HTR-8/SVneo (cell line): ENCODE data around the gene F2RL1.
"Not testable (repeated sequence)": the region's sequence is repeated elsewhere in the genome, so short reads cannot be mapped to it uniquely, and the experiment has no call there.

ENCODE experiments used
- DNase-seq: peaks from one replicate; pipeline ENCODE4 v3.0.0; 2011; ENCODE audit warnings: low spot score, mixed read lengths; ENCODE audit not compliant: insufficient read length
- FAIRE-seq: peaks from 2 replicates; lab custom pipeline; 2011; peaks lifted over from hg19 to GRCh38; lab: Jason Lieb, UNC

Gene F2RL1

GRCh38 chr5:76805821-76806505 lies 12.9 kb upstream of the F2RL1 start:
- DNase-seq: peak; percentile 61
- no peak for FAIRE-seq

- DNase-seq (peak; percentile 61), FAIRE-seq (no peak)
Measured at GRCh38 chr5:76807296-76807695, 11.5 kb upstream of the F2RL1 start.

DNA sequence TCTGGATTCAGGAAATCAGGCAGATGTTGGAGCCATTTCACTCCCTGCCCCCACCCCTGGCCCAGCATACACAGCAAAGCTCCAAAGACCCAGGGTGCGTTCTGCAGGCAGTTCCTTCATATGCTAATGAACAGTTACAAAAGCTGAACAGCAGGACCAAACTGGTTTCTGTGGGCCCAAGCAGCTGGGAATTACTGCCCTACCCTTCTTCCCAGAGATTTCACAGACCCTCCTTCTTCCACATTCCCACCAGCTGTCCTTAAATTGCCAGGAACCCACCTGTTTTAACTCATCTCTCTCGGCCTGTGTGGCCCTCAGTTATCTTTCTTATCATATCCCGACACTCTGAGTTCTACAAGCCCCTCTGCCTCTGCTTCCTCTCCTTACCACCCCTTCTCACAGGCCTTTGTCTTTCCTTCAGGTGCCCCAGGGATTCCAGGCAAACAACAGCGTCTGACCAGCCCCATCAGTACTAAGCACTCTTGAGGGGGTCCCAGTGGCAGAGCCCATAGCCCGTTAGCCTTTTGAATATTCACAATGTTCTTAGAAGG lies 10.6 kb upstream of the F2RL1 start:
- FAIRE-seq (no peak), DNase-seq (no peak)

- FAIRE-seq (no peak), DNase-seq (no peak)
Measured at GRCh38 chr5:76809141-76809540, 9.7 kb upstream of the F2RL1 start.

GRCh38 chr5:76810236-76810635 lies 8.6 kb upstream of the F2RL1 start:
- DNase-seq (no peak), FAIRE-seq (no peak)

DNA sequence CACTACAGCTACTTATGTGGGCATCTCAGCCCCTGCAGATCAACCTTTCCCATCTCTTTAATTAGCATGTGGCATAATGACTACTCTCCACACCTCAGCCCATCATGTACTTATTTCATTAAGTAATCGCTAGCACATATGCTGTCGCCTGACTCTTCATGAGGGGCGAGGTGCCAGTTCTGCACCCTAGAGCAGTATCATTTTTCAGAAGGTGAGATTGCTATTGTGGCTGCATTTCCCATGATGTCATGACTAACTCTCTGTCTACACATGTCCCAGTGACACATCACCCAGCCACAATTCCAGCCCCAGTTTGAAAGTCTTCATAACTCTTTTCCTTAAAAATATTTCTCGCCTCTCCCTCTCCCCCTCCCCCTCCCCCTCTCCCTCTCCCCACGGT lies 7.6 kb upstream of the F2RL1 start:
- DNase-seq (no peak), FAIRE-seq (no peak)

- FAIRE-seq, DNase-seq: not testable (repeated sequence)
Measured at GRCh38 chr5:76812209-76812608, 6.6 kb upstream of the F2RL1 start.

- DNase-seq (peak; percentile 76), FAIRE-seq (peak; percentile 42)
Measured at GRCh38 chr5:76813982-76814562, 4.8 kb upstream of the F2RL1 start.

GRCh38 chr5:76816110-76816831 lies 2.6 kb upstream of the F2RL1 start:
- FAIRE-seq (no peak), DNase-seq (no peak)

- DNase-seq: no peak
- FAIRE-seq: no peak
Measured at GRCh38 chr5:76819851-76820525, 1.2 kb downstream of the F2RL1 start.

- FAIRE-seq (no peak), DNase-seq (no peak)
Measured at GRCh38 chr5:76820526-76820890, 1.7 kb downstream of the F2RL1 start.

DNA sequence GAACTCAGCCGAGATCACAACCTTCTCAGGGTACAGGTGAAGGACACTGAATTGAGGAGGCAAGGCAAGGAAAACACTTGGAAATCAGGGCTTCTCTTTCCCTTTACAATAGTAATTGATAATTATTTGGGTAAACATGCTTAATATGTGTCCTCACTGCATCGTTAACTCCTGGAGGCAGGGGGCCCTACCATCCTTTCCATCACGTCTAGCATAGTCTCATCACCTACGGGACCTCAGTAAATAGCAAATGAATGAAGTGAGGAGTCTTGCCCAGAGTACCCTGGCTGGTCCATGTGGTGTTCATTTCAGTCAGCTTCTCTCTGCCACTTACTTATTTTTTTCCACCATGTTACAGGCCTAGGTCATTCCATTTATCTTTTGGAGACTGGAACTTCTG lies 2.3 kb downstream of the F2RL1 start:
- DNase-seq: no peak
- FAIRE-seq: no peak

DNA sequence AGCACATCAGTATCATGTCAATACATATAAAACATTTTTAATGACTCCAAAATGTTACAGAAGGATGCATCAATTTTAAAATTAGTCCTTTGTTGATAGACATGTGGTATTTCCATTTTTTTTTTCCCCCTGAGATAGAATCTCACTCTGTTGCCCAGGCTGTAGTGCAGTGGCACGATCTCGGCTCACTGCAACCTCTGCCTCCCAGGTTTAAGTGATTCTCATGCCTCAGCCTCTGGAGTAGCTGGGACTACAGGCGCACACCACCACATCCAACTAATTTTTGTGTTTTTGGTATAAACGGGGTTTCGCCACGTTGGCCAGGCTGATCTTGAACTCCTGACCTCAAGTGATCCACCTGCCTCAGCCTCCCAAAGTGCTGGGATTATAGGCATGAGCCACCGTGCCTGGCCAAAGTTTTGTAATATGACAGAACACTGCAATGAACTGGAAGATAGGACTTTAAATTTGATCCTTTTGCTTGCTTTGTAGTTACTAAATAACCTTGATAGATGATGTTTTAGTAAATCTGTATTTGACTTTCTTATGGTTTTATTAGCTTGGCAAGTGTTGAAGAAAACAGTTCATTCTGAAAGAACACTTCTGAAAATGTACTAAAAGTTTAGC lies 3.4 kb downstream of the F2RL1 start:
- DNase-seq, FAIRE-seq: not testable (repeated sequence)

GRCh38 chr5:76826416-76826815 lies 7.6 kb downstream of the F2RL1 start:
- FAIRE-seq, DNase-seq: not testable (repeated sequence)

- DNase-seq (peak; percentile 35), FAIRE-seq (peak; percentile 83)
Measured at GRCh38 chr5:76831110-76831452, 12.3 kb downstream of the F2RL1 start.

DNA sequence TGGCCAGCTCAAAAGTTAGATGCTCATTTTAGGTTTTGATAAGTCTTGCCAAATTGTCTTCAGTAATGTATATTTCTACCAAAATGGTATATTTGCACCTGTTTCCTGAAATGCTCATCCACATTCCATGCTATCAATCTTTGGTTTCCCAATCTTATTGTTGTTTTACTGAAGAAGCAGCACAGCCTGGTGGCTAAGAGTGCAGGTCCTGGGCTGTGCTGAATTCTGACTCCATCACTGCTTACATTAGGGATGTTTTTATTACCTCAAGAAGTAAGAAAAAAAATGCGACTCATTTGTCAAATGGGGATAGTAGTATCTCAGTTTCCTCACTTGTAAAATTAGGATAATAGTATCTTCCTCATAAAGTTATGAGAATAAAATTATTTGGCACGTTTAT lies 17.4 kb downstream of the F2RL1 start:
- DNase-seq (no peak), FAIRE-seq (no peak)

DNA sequence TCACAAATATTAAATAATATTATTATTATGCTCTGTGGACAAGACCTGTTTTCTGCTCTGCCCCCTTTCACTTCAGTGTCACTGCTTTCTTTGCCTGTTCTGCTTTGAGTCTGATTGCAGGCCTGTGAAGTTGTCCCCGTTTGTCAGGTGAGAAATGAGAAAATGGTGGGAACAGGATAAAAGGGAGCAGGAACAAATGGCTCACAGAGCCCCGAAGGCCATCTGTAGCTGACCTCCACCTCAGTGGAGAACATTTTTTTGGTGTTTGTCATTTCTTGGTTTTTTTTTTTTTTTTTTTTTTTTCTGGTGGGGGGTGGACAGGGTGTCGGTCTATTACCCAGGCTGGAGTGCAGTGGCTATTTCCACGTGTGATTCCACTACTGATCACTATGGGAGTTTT lies 17.8 kb downstream of the F2RL1 start:
- FAIRE-seq (no peak), DNase-seq (no peak)

GRCh38 chr5:76838481-76839261 lies 19.8 kb downstream of the F2RL1 start:
- FAIRE-seq (no peak), DNase-seq (peak; percentile 48)

- DNase-seq (no peak), FAIRE-seq (no peak)
Measured at GRCh38 chr5:76841361-76841760, 22.5 kb downstream of the F2RL1 start.

DNA sequence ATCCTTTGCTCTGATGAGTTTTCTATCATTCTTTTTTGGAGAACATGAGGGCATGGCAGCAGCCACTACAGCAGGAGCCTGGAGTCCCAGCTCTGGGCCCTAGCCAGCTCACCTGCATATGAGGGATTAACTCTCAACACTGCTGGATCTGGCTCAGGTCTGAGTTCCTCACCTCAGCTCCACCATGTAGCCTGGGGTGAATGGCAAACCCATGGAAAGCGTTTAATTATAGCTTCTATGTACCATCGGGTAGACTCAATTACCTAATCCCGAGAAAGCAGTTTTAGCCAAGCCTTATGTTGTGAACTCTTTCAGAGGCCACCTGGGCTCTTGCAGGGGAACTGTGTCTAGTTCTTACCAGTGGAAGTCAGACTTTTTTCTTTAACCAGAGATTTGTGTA lies 27.1 kb downstream of the F2RL1 start:
- no peak for FAIRE-seq
- DNase-seq: no peak
